Thyroid gland (tissue), 4 donors: ENCODE results near the gene TMEM131. TPM values are rescaled to one million over a fixed set of nuclear protein-coding genes. Genes with fewer than 3 reads are reported as not detected.
"Not testable (repeated sequence)": the region's sequence is repeated elsewhere in the genome, so short reads cannot be mapped to it uniquely, and the experiment has no call there.

Source experiments
- DNase-seq, 2 donors: peaks; one replicate each; pipeline ENCODE4 v3.0.0-alpha.2; 2019
- H3K27ac ChIP-seq, 3 donors: fragments of 200-600 bp; sonication (generic); 1 replicate in 2 of 3; 2 replicates in 1 of 3; pipeline ENCODE4 v1.5.1; 2016 to 2019; ENCODE audit warnings: mild to moderate bottlenecking in 1 of 3, moderate library complexity in 1 of 3
- H3K27me3 ChIP-seq: fragments of 200-600 bp; sonication (generic); one replicate; pipeline ENCODE4 v1.5.1; 2019
- H3K36me3 ChIP-seq, 2 donors: fragments of 200-600 bp; sonication (generic); one replicate each; pipeline ENCODE4 v1.5.1; 2016 to 2019
- H3K4me1 ChIP-seq, 2 donors: fragments of 200-600 bp; sonication (generic); one replicate each; pipeline ENCODE4 v1.5.1; 2017 to 2019
- H3K4me3 ChIP-seq, 3 donors: fragments of 200-600 bp; sonication (generic); replicated peaks in 1 of 3; 1 replicate in 2 of 3; 2 replicates in 1 of 3; pipeline ENCODE4 v1.5.1; 2016; ENCODE audit warnings: mild to moderate bottlenecking in 1 of 3
- H3K9me3 ChIP-seq: fragments of 200-600 bp; sonication (generic); one replicate; pipeline ENCODE4 v1.5.1; 2017
- POLR2A ChIP-seq, 2 donors: fragments of 450-650 bp; IDR thresholded peaks; one replicate each; pipeline ENCODE4 v1.6.1; 2017; ENCODE audit warnings: antibody characterized with exemption in 2 of 2, mild to moderate bottlenecking in 2 of 2, moderate library complexity in 1 of 2
- WGBS, 2 donors: methylation state at CpG; one replicate each; pipeline ENCODE4 v1.1.5; 2017; 5-methylcytosine and 5-hydroxymethylcytosine counted together
- intact Hi-C: fragments of 100-400 bp; cut with DNase I; formaldehyde crosslinking; loops from one replicate; pipeline ENCODE4 v1.15.1; 2023
- total RNA-seq, 4 donors: library from RNA; depleted of rRNA; stranded (reverse); fragments of >200 nt; gene quantifications; one replicate each; pipeline ENCODE4 v1.2.3, GENCODE V29; 2016
- TF ChIP-seq, protein P1 (sequence below), 6 experiments: fragments of 200-600 bp in 3 of 6; fragments of 450-650 bp in 3 of 6; sonication (generic) in 3 of 6; IDR thresholded peaks; one replicate each; pipeline ENCODE4 v1.5.1; 2016 to 2019; ENCODE audit warnings: antibody characterized with exemption in 6 of 6, mild to moderate bottlenecking in 2 of 6, inconsistent platforms in 1 of 6, moderate library complexity in 1 of 6

TMEM131 gene
- total RNA-seq, 4 donors from 2014 or later = 28.6 to 47.0 (median 35.2) TPM

DNA sequence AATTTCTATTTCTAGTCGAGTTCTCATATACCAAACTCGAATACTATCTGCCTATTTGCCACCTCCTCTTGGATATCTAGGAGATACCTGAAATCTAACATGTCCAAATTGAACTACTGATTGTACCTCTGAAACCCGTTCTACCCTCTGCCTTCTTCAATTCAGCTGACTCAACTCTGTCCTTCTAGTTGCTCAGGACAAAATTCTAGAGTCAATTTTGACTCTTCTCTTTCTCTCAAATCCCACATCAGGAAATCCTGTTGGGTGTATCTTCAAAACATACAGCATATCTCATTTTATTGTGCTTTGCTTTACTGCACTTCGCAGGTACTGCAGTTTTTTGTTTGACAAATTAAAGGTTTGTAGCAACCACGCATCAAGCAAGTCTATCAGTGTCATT, 144.6 kb downstream of the TMEM131 start:
- intact Hi-C loops = no loop called here
- WGBS, 2 donors = 95 to 97% methylated on average over 5 of the region's 5 CpGs
- Histone ChIP-seq H3K27me3 (no peaks in the 10 kb centered on the region), H3K4me1 (no peaks in the 10 kb centered on the region), H3K36me3 (no peaks in the 10 kb centered on the region), H3K4me3 (no peak overlapping the region), H3K27ac (no peak overlapping the region), H3K9me3 (no peaks in the 10 kb centered on the region)
- DNase-seq = no peak
- TF ChIP-seq, protein P1, sequence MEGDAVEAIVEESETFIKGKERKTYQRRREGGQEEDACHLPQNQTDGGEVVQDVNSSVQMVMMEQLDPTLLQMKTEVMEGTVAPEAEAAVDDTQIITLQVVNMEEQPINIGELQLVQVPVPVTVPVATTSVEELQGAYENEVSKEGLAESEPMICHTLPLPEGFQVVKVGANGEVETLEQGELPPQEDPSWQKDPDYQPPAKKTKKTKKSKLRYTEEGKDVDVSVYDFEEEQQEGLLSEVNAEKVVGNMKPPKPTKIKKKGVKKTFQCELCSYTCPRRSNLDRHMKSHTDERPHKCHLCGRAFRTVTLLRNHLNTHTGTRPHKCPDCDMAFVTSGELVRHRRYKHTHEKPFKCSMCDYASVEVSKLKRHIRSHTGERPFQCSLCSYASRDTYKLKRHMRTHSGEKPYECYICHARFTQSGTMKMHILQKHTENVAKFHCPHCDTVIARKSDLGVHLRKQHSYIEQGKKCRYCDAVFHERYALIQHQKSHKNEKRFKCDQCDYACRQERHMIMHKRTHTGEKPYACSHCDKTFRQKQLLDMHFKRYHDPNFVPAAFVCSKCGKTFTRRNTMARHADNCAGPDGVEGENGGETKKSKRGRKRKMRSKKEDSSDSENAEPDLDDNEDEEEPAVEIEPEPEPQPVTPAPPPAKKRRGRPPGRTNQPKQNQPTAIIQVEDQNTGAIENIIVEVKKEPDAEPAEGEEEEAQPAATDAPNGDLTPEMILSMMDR (IDR thresholded peaks at IDR 0.05) = no peak
- no peak for TF ChIP-seq POLR2A (IDR thresholded peaks at IDR 0.05)

DNA sequence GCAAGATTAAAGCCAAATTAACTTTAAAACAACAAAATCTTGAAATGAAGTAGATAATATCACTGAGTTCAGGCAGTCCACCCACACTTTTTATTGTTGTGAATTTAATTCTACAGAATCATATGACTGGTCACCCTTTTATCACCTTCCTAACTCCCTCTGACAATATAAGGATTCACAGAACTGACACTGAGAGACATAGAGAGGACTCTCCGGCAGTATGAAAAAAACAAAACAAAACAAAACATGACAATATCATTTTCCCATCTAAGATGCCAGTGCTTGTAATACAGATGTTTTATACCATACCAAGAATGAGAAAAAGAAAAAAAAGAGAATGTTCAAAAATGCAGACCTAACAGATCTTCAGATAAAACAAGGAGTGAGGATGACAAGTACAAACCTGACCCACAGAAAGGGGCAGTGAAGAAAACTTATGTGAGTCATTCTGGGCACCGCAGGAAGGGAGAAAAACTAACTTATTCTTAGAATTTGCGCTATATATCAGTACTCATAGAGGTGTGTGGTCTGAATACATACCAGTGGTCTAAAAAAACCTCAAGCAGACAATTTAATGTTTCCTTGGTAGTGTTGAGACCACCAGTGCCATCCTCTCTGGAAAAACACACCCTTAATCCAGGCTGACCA, 145.7 kb downstream of the TMEM131 start:
- DNase-seq = no peak
- TF ChIP-seq, protein P1 (IDR thresholded peaks at IDR 0.05) = no peak
- TF ChIP-seq POLR2A (IDR thresholded peaks at IDR 0.05) = no peak
- 80 to 96% methylated on average over 3 of the region's 3 CpGs for WGBS, 2 donors
- Histone ChIP-seq H3K4me1 (no peaks in the 10 kb centered on the region), H3K9me3 (no peaks in the 10 kb centered on the region), H3K27ac (no peak overlapping the region), H3K4me3 (no peak overlapping the region), H3K27me3 (no peaks in the 10 kb centered on the region), H3K36me3 (no peaks in the 10 kb centered on the region)
- intact Hi-C loops = no loop called here

DNA sequence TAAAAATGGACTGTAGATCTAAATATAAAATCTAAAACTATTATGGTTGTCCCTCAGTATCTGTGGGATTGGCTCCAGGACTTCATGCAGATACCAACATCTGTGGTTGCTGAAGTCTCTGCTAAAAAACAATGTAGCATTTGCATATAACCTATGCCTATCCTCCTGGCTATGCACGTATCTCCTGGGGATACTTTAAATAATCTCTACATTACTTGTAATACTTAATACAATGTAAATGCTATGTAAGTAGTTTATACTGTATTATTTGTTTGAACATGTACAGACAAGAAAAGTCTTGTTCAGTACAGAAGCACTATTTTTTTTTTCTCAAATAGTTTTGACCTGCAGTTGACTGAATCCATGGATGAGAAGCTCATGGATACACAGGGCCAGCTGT, 147.4 kb downstream of the TMEM131 start:
- no peak overlapping the region for H3K4me3 ChIP-seq
- no peaks in the 10 kb centered on the region for H3K9me3 ChIP-seq
- 95 to 97% methylated on average over 1 of the region's 1 CpG for WGBS, 2 donors
- H3K27me3 ChIP-seq = no peaks in the 10 kb centered on the region
- no peaks in the 10 kb centered on the region for H3K4me1 ChIP-seq
- TF ChIP-seq POLR2A (IDR thresholded peaks at IDR 0.05) = no peak
- TF ChIP-seq, protein P1 (IDR thresholded peaks at IDR 0.05) = no peak
- H3K27ac ChIP-seq = no peak overlapping the region
- H3K36me3 ChIP-seq = no peaks in the 10 kb centered on the region
- no peak for DNase-seq
- intact Hi-C loops = no loop called here

DNA sequence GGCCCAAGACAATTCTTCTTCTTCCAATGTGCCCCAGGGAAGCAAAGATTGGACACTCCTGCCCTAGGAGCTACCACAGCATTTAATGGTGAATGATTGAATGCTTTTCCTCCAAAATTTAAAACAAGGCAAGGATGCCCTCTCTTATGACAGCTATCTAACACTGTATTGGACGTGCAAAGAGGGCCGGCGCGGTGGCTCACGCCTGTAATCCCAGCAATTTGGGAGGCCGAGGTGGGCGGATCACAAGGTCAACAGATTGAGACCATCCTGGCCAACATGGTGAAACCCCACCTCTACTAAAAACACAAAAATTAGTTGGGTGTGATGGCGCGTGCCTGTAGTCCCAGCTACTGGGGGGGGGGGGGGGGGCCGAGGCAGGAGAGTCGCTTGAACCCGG, 149.0 kb downstream of the TMEM131 start:
- H3K36me3 ChIP-seq, H3K9me3 ChIP-seq, DNase-seq, H3K4me3 ChIP-seq, H3K27me3 ChIP-seq, H3K27ac ChIP-seq, intact Hi-C loops, H3K4me1 ChIP-seq: not testable (repeated sequence)
- 98 to 99% methylated on average over 11 to 12 of the region's 12 CpGs for WGBS, 2 donors

DNA sequence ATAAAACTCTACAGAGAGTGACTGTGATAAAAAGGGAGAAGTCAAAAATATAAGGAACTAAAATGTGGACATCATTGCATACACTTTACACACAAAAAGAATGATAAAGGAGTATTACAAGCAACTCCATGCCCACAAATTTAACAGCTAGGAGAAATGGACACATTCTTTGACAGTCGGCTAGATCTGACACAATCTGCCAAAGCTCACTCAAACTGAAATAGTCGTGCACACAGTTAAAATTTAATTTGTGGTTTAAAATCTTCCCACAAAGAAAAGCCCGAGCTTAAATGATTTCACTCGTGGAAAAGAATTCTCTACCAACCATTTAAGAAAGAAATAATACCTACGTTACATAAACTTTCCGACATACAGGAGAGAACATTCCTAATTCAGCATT, 149.9 kb downstream of the TMEM131 start:
- no peak for DNase-seq
- Histone ChIP-seq H3K4me1 (no peaks in the 10 kb centered on the region), H3K27me3 (no peaks in the 10 kb centered on the region), H3K36me3 (no peaks in the 10 kb centered on the region), H3K27ac (no peak overlapping the region), H3K9me3 (no peaks in the 10 kb centered on the region), H3K4me3 (no peak overlapping the region)
- TF ChIP-seq POLR2A (IDR thresholded peaks at IDR 0.05) = no peak
- TF ChIP-seq, protein P1 (IDR thresholded peaks at IDR 0.05) = no peak
- intact Hi-C loops = no loop called here
- 90 to 94% methylated on average over 6 of the region's 6 CpGs for WGBS, 2 donors
